Parathyroid adenoma (tissue), 2 donors: ENCODE measurements around the gene KCNJ16.

Experiments used
- H2AFZ ChIP-seq: fragments of 300-600 bp; sonication (generic); one replicate; pipeline ENCODE4 v1.7.0; 2017; ENCODE audit warnings: antibody characterized with exemption, mild to moderate bottlenecking
- H3K27ac ChIP-seq: fragments of 300-600 bp; sonication (generic); one replicate; pipeline ENCODE4 v1.7.0; 2017
- H3K27me3 ChIP-seq: fragments of 300-600 bp; sonication (generic); one replicate; pipeline ENCODE4 v1.7.0; 2017; ENCODE audit warnings: low read length; ENCODE audit not compliant: control insufficient read depth, insufficient read depth
- H3K36me3 ChIP-seq: fragments of 300-600 bp; sonication (generic); one replicate; pipeline ENCODE4 v1.7.0; 2017; ENCODE audit warnings: low read length; ENCODE audit not compliant: control insufficient read depth, insufficient read depth
- H3K4me1 ChIP-seq: fragments of 300-600 bp; sonication (generic); one replicate; pipeline ENCODE4 v1.7.0; 2017; ENCODE audit warnings: control low read depth
- H3K4me2 ChIP-seq: fragments of 300-600 bp; sonication (generic); one replicate; pipeline ENCODE4 v1.7.0; 2017; ENCODE audit warnings: low read length
- H3K4me3 ChIP-seq: fragments of 300-600 bp; sonication (generic); one replicate; pipeline ENCODE4 v1.7.0; 2017; ENCODE audit warnings: low read depth, low read length
- H3K79me2 ChIP-seq: fragments of 300-600 bp; sonication (generic); one replicate; pipeline ENCODE4 v1.7.0; 2017; ENCODE audit warnings: control low read depth
- H3K9ac ChIP-seq: fragments of 300-600 bp; sonication (generic); one replicate; pipeline ENCODE4 v1.7.0; 2017; ENCODE audit warnings: mild to moderate bottlenecking
- H3K9me3 ChIP-seq: fragments of 300-600 bp; sonication (generic); one replicate; pipeline ENCODE4 v1.7.0; 2017; ENCODE audit warnings: low read length; ENCODE audit not compliant: control insufficient read depth
- TF ChIP-seq, protein P1 (sequence below): fragments of 300-600 bp; sonication (generic); IDR thresholded peaks from one replicate; pipeline ENCODE4 v1.7.0; 2017; ENCODE audit warnings: antibody characterized with exemption, mild to moderate bottlenecking
- donor health status: primary hyperparathyroidism.

KCNJ16 gene

DNA sequence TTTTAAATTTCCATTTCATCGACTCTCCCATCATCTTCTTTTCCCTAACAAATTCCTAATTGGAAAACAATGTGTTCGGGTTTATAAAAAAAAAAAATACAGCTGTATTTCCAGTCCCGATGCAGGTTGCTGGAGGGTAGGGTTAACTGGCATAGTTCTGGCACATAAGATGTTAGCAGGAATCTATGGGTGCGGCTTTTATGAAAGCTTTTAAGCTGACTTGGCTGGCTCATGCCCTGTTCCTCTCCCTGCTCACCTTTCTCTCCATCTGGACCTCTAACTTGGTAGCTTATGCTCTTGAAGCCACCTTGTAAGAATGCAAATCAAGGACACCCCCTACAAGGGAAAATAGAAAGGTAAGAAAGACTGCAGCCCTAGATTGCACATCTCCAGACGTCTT is 61.1 kb downstream of the KCNJ16 start:
- Histone ChIP-seq H3K4me3 (no peak overlapping the region), H3K9ac (no peak overlapping the region), H3K4me2 (no peak overlapping the region), H3K27ac (peak overlapping the region; percentile 96), H3K36me3 (no peaks in the 10 kb centered on the region), H2AFZ (no peak overlapping the region), H3K9me3 (no peaks in the 10 kb centered on the region), H3K79me2 (peaks cover 17% of the 10 kb centered on the region), H3K27me3 (no peaks in the 10 kb centered on the region), H3K4me1 (peaks cover 44% of the 10 kb centered on the region)
- TF ChIP-seq, protein P1, sequence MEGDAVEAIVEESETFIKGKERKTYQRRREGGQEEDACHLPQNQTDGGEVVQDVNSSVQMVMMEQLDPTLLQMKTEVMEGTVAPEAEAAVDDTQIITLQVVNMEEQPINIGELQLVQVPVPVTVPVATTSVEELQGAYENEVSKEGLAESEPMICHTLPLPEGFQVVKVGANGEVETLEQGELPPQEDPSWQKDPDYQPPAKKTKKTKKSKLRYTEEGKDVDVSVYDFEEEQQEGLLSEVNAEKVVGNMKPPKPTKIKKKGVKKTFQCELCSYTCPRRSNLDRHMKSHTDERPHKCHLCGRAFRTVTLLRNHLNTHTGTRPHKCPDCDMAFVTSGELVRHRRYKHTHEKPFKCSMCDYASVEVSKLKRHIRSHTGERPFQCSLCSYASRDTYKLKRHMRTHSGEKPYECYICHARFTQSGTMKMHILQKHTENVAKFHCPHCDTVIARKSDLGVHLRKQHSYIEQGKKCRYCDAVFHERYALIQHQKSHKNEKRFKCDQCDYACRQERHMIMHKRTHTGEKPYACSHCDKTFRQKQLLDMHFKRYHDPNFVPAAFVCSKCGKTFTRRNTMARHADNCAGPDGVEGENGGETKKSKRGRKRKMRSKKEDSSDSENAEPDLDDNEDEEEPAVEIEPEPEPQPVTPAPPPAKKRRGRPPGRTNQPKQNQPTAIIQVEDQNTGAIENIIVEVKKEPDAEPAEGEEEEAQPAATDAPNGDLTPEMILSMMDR = no peak

DNA sequence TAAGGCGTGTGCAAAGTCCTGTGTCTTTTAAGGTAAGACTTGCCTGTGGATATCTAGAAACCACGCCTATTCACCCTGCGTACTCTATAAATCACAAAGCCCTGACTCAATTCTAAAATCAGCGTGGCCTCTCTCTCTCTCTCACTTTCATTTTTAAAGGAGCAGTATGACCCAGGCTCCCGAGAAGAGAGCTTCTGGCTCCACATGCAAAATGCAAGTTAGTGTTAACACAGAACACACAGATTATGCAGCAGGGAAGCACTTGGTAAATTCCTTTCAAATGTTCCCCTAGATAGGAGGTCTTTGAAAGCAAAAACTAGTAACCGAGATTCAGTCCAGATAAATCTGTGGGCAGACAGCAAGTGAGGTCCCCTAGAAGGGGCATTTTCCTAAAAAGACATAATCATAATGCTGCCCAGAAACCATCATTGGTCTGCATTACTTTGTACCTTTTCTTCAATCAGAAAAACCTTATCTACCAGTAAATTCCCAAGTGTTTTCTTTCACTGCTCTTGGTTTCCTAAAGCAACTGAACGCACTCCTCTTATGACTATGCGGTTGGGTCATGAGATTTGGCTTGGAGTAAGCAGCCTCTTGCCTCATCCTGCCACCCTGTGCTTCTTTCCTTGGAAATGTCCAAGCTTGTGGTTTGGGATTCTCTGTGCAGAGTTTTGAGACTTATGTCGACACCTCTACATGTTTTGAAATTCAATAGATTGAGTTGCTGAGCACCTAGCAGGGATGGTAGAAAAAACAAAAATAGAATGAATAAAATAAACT is 62.6 kb downstream of the KCNJ16 start:
- no peaks in the 10 kb centered on the region for H3K9me3 ChIP-seq
- peak overlapping the region; percentile 66 for H2AFZ ChIP-seq
- H3K79me2 ChIP-seq = peaks cover 9% of the 10 kb centered on the region
- TF ChIP-seq, protein P1 = no peak
- peak overlapping the region; percentile 31 for H3K4me3 ChIP-seq
- H3K9ac ChIP-seq = peak overlapping the region; percentile 46
- H3K27ac ChIP-seq = peak overlapping the region; percentile 96
- H3K36me3 ChIP-seq = no peaks in the 10 kb centered on the region
- H3K27me3 ChIP-seq = no peaks in the 10 kb centered on the region
- peaks cover 38% of the 10 kb centered on the region for H3K4me1 ChIP-seq
- peak overlapping the region; percentile 20 for H3K4me2 ChIP-seq

DNA sequence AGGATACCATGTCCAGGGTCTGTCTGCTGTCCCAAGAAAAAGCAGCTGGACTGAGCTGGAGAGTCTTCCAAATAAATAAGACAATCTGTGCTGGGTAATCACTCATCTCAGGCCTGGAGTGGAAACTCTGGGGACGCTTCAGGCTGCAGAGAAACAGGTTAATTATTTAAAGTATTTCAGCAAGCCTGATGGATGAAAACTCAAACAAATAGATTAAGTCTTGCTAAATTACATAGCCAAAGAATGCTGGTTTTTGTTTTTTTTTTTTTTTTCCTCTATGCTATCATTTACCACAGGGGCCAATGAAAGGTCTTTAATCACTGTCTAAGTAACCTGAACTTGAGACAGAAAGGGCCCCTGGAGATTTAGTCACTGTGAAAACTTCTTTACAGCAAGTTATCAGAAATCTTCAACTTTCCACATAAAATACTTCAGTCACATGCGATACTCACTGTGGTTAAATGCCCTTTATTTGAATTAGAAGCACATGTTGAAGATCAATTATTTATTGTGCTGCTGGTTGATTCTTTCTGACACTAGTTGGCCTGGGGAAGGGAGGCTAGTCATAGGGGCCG is 63.4 kb downstream of the KCNJ16 start:
- Histone ChIP-seq H3K27me3 (no peaks in the 10 kb centered on the region), H3K9ac (no peak overlapping the region), H3K27ac (peak overlapping the region; percentile 96)

DNA sequence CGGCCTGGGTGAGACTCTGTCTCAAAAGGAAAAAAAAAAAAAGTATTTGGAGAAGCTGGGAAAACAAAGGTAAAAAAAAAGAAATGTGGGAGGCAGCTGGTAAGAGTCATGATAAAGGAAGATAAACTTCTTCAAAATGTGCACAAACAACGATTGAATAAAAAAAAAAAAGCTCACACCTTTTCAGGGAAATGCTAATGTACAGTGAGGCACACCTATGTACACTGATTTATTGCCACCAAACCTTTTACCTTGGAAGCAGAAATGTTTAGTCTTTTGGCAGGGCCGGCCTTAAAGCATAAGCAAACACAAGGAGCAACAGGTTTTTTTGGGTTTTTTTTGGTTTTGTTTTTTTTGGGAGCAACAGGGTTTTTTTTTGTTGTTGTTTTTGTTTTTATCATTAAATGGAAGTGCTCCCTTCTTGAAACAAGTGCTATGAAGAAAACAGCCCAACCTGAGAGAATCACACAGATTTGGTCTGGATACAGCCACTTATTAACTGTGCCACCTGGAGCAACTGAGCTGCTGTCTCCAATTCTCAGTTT is 64.5 kb downstream of the KCNJ16 start:
- no peak overlapping the region for H2AFZ ChIP-seq
- no peak overlapping the region for H3K27ac ChIP-seq
- no peak overlapping the region for H3K4me3 ChIP-seq
- no peaks in the 10 kb centered on the region for H3K27me3 ChIP-seq
- H3K9me3 ChIP-seq = no peaks in the 10 kb centered on the region
- TF ChIP-seq, protein P1 = no peak
- no peak overlapping the region for H3K4me2 ChIP-seq
- peaks cover 31% of the 10 kb centered on the region for H3K4me1 ChIP-seq
- H3K9ac ChIP-seq = no peak overlapping the region
- no peaks in the 10 kb centered on the region for H3K36me3 ChIP-seq
- peaks cover 1% of the 10 kb centered on the region for H3K79me2 ChIP-seq

More for the DNA sequence above, 63.4 kb downstream of the KCNJ16 start:
- H3K4me3 ChIP-seq = no peak overlapping the region
- no peak overlapping the region for H3K4me2 ChIP-seq
- no peaks in the 10 kb centered on the region for H3K36me3 ChIP-seq
- TF ChIP-seq, protein P1 = peak; percentile 4
- H2AFZ ChIP-seq = peak overlapping the region; percentile 66
- peaks cover 3% of the 10 kb centered on the region for H3K79me2 ChIP-seq
- H3K9me3 ChIP-seq = no peaks in the 10 kb centered on the region
- H3K4me1 ChIP-seq = peaks cover 36% of the 10 kb centered on the region
